CD4-positive, alpha-beta memory T cell (primary cell): ENCODE measurements around the gene ARHGAP31. TPM values are rescaled to one million over a fixed set of nuclear protein-coding genes. Genes with fewer than 3 reads are reported as not detected.

ENCODE experiments used
- CTCF ChIA-PET: fragments of 350-600 bp; sonication (Branson Sonifier 250); formaldehyde crosslinking; loops from one replicate; lab custom pipeline; 2021; ENCODE audit warnings: inconsistent platforms; ENCODE audit not compliant: partially characterized antibody; lab: Charles Lee
- POLR2A ChIA-PET: fragments of 350-600 bp; sonication (Branson Sonifier 250); formaldehyde crosslinking; loops from one replicate; lab custom pipeline; 2021; ENCODE audit not compliant: partially characterized antibody; lab: Charles Lee
- DNase-seq, 5 donors: peaks; one replicate each; pipeline versions ENCODE4 v3.0.0 to v3.0.0-alpha.2; 2020 to 2022; ENCODE audit warnings: mixed read lengths in 1 of 5
- H3K27ac ChIP-seq: one replicate; pipeline ENCODE4 v1.7.0; 2013; ENCODE audit warnings: low read depth, low read length
- H3K27me3 ChIP-seq: 2 replicates; pipeline ENCODE4 v1.7.0; 2013; ENCODE audit warnings: mild to moderate bottlenecking, low read length, moderate library complexity; ENCODE audit not compliant: insufficient read depth
- H3K36me3 ChIP-seq: 2 replicates; pipeline ENCODE4 v1.7.0; 2013; ENCODE audit warnings: mild to moderate bottlenecking, low read length, moderate library complexity; ENCODE audit not compliant: insufficient read depth
- H3K4me1 ChIP-seq: 2 replicates; pipeline ENCODE4 v1.7.0; 2013; ENCODE audit warnings: mild to moderate bottlenecking, low read length, moderate library complexity; ENCODE audit not compliant: insufficient read depth
- H3K4me3 ChIP-seq, 2 donors: one replicate each; pipeline ENCODE4 v1.7.0; 2013; ENCODE audit warnings: low read length in 2 of 2, mild to moderate bottlenecking in 1 of 2
- H3K9me3 ChIP-seq, 2 donors: one replicate each; pipeline ENCODE4 v1.7.0; 2013; ENCODE audit warnings: low read length in 2 of 2, control low read depth in 1 of 2; ENCODE audit not compliant: control insufficient read depth in 1 of 2
- H3K27ac Mint-ChIP-seq, 7 donors: one replicate each; pipeline ENCODE4 v1.8.0; 2020 to 2021; ENCODE audit warnings: mixed read lengths in 7 of 7, mild to moderate bottlenecking in 6 of 7, inconsistent platforms in 3 of 7, moderate library complexity in 3 of 7
- H3K27me3 Mint-ChIP-seq, 2 donors: one replicate each; pipeline ENCODE4 v1.8.0; 2020 to 2021; ENCODE audit warnings: mixed read lengths in 2 of 2
- H3K36me3 Mint-ChIP-seq, 2 donors: one replicate each; pipeline ENCODE4 v1.8.0; 2020 to 2021; ENCODE audit warnings: mixed read lengths in 2 of 2, inconsistent platforms in 1 of 2, mild to moderate bottlenecking in 1 of 2
- H3K4me1 Mint-ChIP-seq, 4 donors: one replicate each; pipeline ENCODE4 v1.8.0; 2020 to 2021; ENCODE audit warnings: mixed read lengths in 4 of 4, mild to moderate bottlenecking in 1 of 4
- H3K4me3 Mint-ChIP-seq, 8 donors: one replicate each; pipeline ENCODE4 v1.8.0; 2020 to 2021; ENCODE audit warnings: mixed read lengths in 8 of 8, mild to moderate bottlenecking in 7 of 8, moderate library complexity in 6 of 8, inconsistent platforms in 3 of 8
- H3K9me3 Mint-ChIP-seq, 8 donors: one replicate each; pipeline ENCODE4 v1.8.0; 2020 to 2021; ENCODE audit warnings: mixed read lengths in 8 of 8, mild to moderate bottlenecking in 5 of 8, inconsistent platforms in 3 of 8, moderate library complexity in 1 of 8
- intact Hi-C: fragments of 100-400 bp; cut with micrococcal nuclease; formaldehyde crosslinking; loops from one replicate; pipeline ENCODE4 v1.15.1; 2023
- polyA plus RNA-seq, 2 donors: library from polyadenylated mRNA; unstranded; fragments of 300-500 nt; fragmentation: Illumina TruSeq; gene quantifications; one replicate each; pipeline ENCODE4 v1.2.3, GENCODE V29; 2021
- total RNA-seq, 2 experiments: library from RNA; stranded (reverse); gene quantifications; one replicate each; pipeline ENCODE4 v1.2.3, GENCODE V29; 2021

ARHGAP31 gene
- total and polyA plus RNA-seq, 4 experiments from 2014 or later: 1.2 to 6.2 (median 5.1) TPM

DNA sequence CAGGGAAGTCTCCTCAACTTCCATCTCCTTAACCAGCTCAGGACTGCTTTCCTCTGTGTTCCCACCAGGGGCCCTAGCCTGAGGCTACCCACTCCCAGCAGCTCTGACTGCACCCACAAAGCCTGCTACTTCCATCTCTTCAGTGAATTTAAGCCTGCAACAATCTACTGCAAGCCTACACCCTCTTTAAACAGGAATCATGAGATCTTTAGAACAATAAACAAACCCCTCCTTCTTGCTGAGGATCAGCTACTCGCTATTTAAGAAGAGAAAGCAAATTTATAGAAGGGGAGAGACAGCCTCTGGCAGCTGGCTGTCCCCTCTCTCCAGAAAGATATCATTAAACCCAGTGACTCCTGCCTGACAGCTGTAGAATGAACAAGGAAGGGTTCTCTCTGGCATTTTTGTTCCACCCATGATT is 51.9 kb downstream of the ARHGAP31 start:
- peak overlapping the region in 3 of 7 donors; percentile 8 to 23 (median 11) for H3K27ac Mint-ChIP-seq
- CTCF ChIA-PET: interaction anchor here (0.9 to 1.9 kb wide), 2 partner anchors 9 to 71 kb away, joined by 3 to 5 read pairs; no protein-coding TSS in a partner anchor
- intact Hi-C loops: no loop called here

DNA sequence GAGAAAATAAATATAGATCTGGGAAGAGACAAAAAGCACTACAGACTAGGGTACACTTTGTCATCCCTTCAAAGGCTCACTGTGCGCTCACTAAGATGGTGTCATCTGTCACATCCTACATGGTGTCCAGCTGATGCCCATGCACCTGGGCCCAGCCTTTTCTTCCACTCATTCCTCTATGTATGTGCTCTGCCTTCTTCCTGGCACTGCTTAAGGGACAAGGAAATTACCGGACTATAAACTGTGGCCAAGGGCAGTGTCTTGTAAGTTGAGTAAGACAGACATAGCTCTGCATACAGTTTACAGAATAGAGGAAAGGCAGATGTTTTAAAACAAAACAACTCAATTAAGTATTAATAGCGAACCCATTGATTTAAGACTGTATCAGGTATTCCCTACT is 52.9 kb downstream of the ARHGAP31 start:
- Mint-ChIP-seq H3K27ac (peak overlapping the region in 1 of 7 donors; percentile 15), H3K36me3 (peaks cover 0 to 6% of the 10 kb centered on the region in 2 donors), H3K4me3 (no peak overlapping the region), H3K9me3 (no peaks in the 10 kb centered on the region), H3K4me1 (peaks cover 13 to 21% (median 14%) of the 10 kb centered on the region in 4 donors), H3K27me3 (no peaks in the 10 kb centered on the region)
- no peak for DNase-seq
- intact Hi-C loops: no loop called here
- ChIA-PET POLR2A (no interaction called here), CTCF (interaction anchor here (1.2 kb wide), 1 partner anchor 73 kb away, joined by 3 read pairs; no protein-coding TSS in a partner anchor)
- H3K9me3 ChIP-seq: no peaks in the 10 kb centered on the region
- H3K36me3 ChIP-seq: no peaks in the 10 kb centered on the region
- no peak overlapping the region for H3K4me3 ChIP-seq
- no peak overlapping the region for H3K27ac ChIP-seq
- H3K27me3 ChIP-seq: no peaks in the 10 kb centered on the region
- H3K4me1 ChIP-seq: peaks cover 9% of the 10 kb centered on the region

More for the DNA sequence above, 51.9 kb downstream of the ARHGAP31 start:
- POLR2A ChIA-PET: interaction anchor here (0.6 to 1.3 kb wide), 2 partner anchors 152 to 330 kb away, joined by 3 to 4 read pairs; no protein-coding TSS in a partner anchor
- H3K9me3 Mint-ChIP-seq: no peaks in the 10 kb centered on the region
- peaks cover 0 to 6% of the 10 kb centered on the region in 2 donors for H3K36me3 Mint-ChIP-seq
- no peaks in the 10 kb centered on the region for H3K27me3 Mint-ChIP-seq
- H3K4me1 ChIP-seq: no peaks in the 10 kb centered on the region
- H3K4me3 ChIP-seq: no peak overlapping the region
- no peak overlapping the region for H3K4me3 Mint-ChIP-seq
- no peak overlapping the region for H3K27ac ChIP-seq
- no peaks in the 10 kb centered on the region for H3K36me3 ChIP-seq
- DNase-seq: no peak
- no peaks in the 10 kb centered on the region for H3K27me3 ChIP-seq
- H3K9me3 ChIP-seq: no peaks in the 10 kb centered on the region
- H3K4me1 Mint-ChIP-seq: peaks cover 4 to 11% (median 5%) of the 10 kb centered on the region in 4 donors

DNA sequence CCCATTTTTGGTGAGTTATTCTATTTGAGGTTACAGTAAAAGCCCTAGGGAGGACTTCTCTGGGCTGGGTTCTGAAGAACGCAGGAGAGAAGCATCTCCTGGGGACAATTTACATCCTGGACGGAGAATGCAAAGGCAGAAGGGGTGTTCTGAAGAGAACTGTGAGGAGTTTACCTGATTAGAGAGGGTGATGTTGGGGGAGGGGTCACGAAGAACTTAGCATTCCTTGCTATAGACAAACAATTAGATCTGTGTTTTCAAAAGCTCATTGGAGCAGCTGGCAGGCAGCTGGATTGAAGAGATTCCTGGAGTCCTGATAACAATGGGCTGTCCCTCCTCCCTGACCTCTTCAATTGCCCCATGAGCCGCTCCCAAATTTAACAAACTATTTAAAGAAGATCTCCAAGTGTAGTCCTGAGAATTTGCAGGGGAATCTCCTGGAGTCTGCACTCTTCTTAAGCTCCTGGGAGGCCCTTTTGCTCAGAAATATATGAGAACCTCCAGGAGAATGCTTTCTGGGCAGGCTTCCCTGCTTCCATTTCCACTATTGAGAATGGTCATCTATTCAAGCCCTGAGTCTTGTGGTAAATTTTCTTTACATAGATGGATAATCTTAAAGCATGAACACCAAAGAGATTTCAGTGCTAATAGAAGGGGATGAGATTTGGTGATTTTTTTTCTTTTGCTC is 55.3 kb downstream of the ARHGAP31 start:
- CTCF ChIA-PET: interaction anchor here (1.0 to 1.5 kb wide), 2 partner anchors 10 to 108 kb away, joined by 3 to 4 read pairs; partner anchors contain the start of gene B4GALT4
- Mint-ChIP-seq H3K4me3 (no peak overlapping the region), H3K4me1 (peaks cover 26 to 34% (median 27%) of the 10 kb centered on the region in 4 donors), H3K9me3 (no peaks in the 10 kb centered on the region), H3K27ac (peak overlapping the region in 2 of 7 donors; percentile 43 to 56), H3K27me3 (no peaks in the 10 kb centered on the region), H3K36me3 (peaks cover 0 to 6% of the 10 kb centered on the region in 2 donors)
- H3K4me3 ChIP-seq: no peak overlapping the region
- H3K4me1 ChIP-seq: peaks cover 24% of the 10 kb centered on the region
- no peak overlapping the region for H3K27ac ChIP-seq
- no peaks in the 10 kb centered on the region for H3K27me3 ChIP-seq
- POLR2A ChIA-PET: interaction anchor here (0.9 kb wide), 1 partner anchor 54 kb away, joined by 4 read pairs; no protein-coding TSS in a partner anchor
- intact Hi-C loops: loop anchor here (5.0 kb wide), 1 partner anchor 467 kb away; no protein-coding TSS in a partner anchor
- DNase-seq: no peak
- H3K9me3 ChIP-seq: no peaks in the 10 kb centered on the region
- no peaks in the 10 kb centered on the region for H3K36me3 ChIP-seq

DNA sequence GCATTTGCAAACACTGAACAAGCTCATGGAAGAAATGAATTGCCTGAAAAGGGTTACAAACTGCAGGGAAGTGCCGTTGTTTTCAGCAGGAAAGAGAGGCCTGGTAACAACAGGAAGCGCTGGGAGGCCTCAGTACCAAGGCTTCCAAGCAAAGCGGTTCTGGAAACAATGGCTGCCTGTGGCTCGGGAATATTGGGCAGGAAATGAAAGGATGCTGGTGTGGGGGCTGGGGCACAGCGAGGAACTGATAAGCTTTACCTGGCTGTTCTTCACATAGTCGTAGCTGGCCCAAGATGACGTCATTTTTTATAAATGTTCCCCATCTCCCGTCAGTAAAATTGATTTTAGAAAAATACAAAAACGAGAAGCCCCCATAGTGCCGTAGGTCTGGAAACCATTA is 55.9 kb downstream of the ARHGAP31 start:
- Histone ChIP-seq H3K9me3 (no peaks in the 10 kb centered on the region), H3K4me1 (peaks cover 24% of the 10 kb centered on the region), H3K36me3 (no peaks in the 10 kb centered on the region), H3K27me3 (no peaks in the 10 kb centered on the region), H3K27ac (no peak overlapping the region), H3K4me3 (no peak overlapping the region)
- Mint-ChIP-seq H3K36me3 (peaks cover 0 to 6% of the 10 kb centered on the region in 2 donors), H3K9me3 (no peaks in the 10 kb centered on the region), H3K27me3 (no peaks in the 10 kb centered on the region), H3K4me3 (no peak overlapping the region), H3K4me1 (peaks cover 26 to 34% (median 27%) of the 10 kb centered on the region in 4 donors), H3K27ac (peak overlapping the region in 1 of 7 donors; percentile 60)
- intact Hi-C loops: loop anchor here (5.0 kb wide), 1 partner anchor 468 kb away; no protein-coding TSS in a partner anchor
- no peak for DNase-seq
- POLR2A ChIA-PET: no interaction called here
- CTCF ChIA-PET: interaction anchor here (1.0 to 1.5 kb wide), 4 partner anchors 11 to 466 kb away, joined by 3 to 4 read pairs (median 4); partner anchors contain the start of genes B4GALT4 and TEX55

GRCh38 chr3:119351581-119351980 is 57.4 kb downstream of the ARHGAP31 start:
- Mint-ChIP-seq H3K9me3 (no peaks in the 10 kb centered on the region), H3K36me3 (no peaks in the 10 kb centered on the region), H3K4me3 (no peak overlapping the region), H3K4me1 (peaks cover 25 to 34% (median 27%) of the 10 kb centered on the region in 4 donors), H3K27ac (peak overlapping the region in 5 of 7 donors; percentile 3 to 72 (median 50)), H3K27me3 (no peaks in the 10 kb centered on the region)
- Histone ChIP-seq H3K4me3 (no peak overlapping the region), H3K36me3 (no peaks in the 10 kb centered on the region), H3K4me1 (peaks cover 24% of the 10 kb centered on the region), H3K27ac (no peak overlapping the region), H3K9me3 (no peaks in the 10 kb centered on the region), H3K27me3 (no peaks in the 10 kb centered on the region)
- POLR2A ChIA-PET: interaction anchor here (2.3 kb wide), 1 partner anchor 58 kb away, joined by 20 read pairs; the partner anchor contains the start of gene ARHGAP31
- intact Hi-C loops: loop anchor here (5.0 kb wide), 1 partner anchor 469 kb away; no protein-coding TSS in a partner anchor
- CTCF ChIA-PET: interaction anchor here (1.0 to 2.9 kb wide), 8 partner anchors 9 to 467 kb away, joined by 3 to 34 read pairs (median 10); partner anchors contain the start of genes ARHGAP31 and B4GALT4
- no peak for DNase-seq

DNA sequence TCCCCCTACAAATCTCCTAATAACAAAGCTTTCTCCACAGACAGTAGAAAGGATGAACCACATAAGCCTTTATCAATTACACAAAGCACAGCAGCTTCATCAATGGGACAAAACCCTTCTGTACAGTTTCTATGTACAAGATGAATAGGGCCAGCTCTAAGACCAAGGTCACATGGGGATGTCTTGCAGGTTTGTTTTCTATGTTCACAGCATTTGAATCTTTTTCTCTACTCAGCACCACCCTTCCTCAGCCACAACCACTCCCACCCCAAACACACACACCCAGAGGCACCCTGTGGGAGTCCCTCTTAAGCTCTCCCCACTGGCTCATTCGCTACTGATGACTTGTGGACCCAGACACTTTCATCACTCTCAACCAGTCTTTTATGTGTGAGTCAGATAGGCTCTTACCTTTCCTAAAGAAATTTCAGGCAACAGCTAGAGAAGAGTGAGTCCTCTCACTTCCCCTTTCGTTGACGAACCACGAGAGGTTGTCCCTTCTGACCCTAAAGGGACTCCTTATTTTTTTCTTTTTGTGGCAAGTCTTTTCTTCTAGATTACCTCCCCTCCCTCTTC is 57.9 kb downstream of the ARHGAP31 start:
- ChIA-PET CTCF (interaction anchor here (1.0 to 2.9 kb wide), 9 partner anchors 8 to 468 kb away, joined by 3 to 34 read pairs (median 9); partner anchors contain the start of genes ARHGAP31 and B4GALT4), POLR2A (interaction anchor here (2.3 kb wide), 1 partner anchor 59 kb away, joined by 20 read pairs; the partner anchor contains the start of gene ARHGAP31)
- intact Hi-C loops: loop anchor here (2.0 to 5.0 kb wide), 2 partner anchors 29 to 470 kb away; no protein-coding TSS in a partner anchor
- Mint-ChIP-seq H3K4me1 (peaks cover 25 to 34% (median 27%) of the 10 kb centered on the region in 4 donors), H3K9me3 (no peaks in the 10 kb centered on the region), H3K27me3 (no peaks in the 10 kb centered on the region), H3K36me3 (no peaks in the 10 kb centered on the region), H3K27ac (peak overlapping the region; percentile 3 to 86 (median 63)), H3K4me3 (peak overlapping the region in 5 of 8 donors; percentile 7 to 51 (median 26))
- Histone ChIP-seq H3K27me3 (no peaks in the 10 kb centered on the region), H3K4me3 (no peak overlapping the region), H3K36me3 (no peaks in the 10 kb centered on the region), H3K27ac (no peak overlapping the region), H3K4me1 (peaks cover 24% of the 10 kb centered on the region), H3K9me3 (no peaks in the 10 kb centered on the region)
- DNase-seq: peak; percentile 3 to 55 (median 13)
